Astrocyte of the spinal cord (primary cell): ENCODE results near the gene TRPC1.
"Not testable (repeated sequence)": the region's sequence is repeated elsewhere in the genome, so short reads cannot be mapped to it uniquely, and the experiment has no call there.

Experiments used
- DNase-seq: peaks from one replicate; pipeline ENCODE4 v3.0.0; 2011; ENCODE audit warnings: low read depth, low spot score
- H3K4me3 ChIP-seq: 2 replicates; pipeline ENCODE4 v1.5.1; 2011; ENCODE audit warnings: low read depth, mild to moderate bottlenecking, low read length, moderate library complexity
- in situ Hi-C: cut with HindIII; loops from 2 replicates; pipeline ENCODE4 v1.10.0; 2017; ENCODE audit warnings: low sequenced_read_pairs
- TF ChIP-seq, protein P1 (sequence below): IDR thresholded peaks from 2 replicates; pipeline ENCODE4 v1.5.1; 2012; ENCODE audit warnings: low read depth, mild to moderate bottlenecking, low read length, inconsistent platforms

The TRPC1 gene

DNA sequence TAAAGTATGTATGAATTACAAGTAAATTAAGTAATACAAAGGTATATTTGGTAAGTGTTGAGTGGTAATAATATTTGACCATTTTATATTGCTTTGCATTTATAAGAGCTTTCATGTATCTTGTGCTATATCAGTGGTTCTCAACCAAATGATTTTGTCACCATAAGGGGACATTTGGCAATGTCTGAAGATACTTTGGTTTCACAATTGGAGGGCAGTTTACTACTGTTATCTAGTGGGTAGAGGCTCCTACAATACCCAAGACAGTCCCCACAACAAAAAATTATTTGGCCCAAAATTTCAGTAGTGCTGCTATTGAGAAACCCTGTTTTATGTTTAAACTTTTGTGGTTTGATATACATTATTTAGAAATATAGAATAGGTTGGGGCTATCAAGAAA is 14.6 kb downstream of the TRPC1 start:
- no peak for DNase-seq
- TF ChIP-seq, protein P1, sequence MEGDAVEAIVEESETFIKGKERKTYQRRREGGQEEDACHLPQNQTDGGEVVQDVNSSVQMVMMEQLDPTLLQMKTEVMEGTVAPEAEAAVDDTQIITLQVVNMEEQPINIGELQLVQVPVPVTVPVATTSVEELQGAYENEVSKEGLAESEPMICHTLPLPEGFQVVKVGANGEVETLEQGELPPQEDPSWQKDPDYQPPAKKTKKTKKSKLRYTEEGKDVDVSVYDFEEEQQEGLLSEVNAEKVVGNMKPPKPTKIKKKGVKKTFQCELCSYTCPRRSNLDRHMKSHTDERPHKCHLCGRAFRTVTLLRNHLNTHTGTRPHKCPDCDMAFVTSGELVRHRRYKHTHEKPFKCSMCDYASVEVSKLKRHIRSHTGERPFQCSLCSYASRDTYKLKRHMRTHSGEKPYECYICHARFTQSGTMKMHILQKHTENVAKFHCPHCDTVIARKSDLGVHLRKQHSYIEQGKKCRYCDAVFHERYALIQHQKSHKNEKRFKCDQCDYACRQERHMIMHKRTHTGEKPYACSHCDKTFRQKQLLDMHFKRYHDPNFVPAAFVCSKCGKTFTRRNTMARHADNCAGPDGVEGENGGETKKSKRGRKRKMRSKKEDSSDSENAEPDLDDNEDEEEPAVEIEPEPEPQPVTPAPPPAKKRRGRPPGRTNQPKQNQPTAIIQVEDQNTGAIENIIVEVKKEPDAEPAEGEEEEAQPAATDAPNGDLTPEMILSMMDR: no peak
- in situ Hi-C loops: no loop called here
- no peak overlapping the region for H3K4me3 ChIP-seq

DNA sequence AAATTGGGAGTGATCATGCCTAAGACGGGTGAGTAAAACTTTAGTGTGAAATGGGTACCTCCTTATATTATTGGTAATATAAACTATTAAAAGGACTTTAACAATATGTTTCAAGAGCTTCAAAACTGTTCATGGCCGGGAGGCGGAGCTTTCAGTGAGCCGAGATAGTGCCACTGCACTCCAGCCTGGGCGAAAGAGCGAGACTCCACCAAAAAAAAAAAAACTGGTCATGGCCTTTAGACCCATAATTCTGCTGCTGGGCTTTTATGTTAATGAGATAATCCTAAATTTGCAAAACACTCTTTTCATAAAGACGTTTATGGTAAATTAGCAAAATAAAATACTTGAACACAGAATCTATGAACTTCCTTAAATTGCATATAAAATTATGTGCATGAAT is 22.8 kb downstream of the TRPC1 start:
- TF ChIP-seq, protein P1: no peak

DNA sequence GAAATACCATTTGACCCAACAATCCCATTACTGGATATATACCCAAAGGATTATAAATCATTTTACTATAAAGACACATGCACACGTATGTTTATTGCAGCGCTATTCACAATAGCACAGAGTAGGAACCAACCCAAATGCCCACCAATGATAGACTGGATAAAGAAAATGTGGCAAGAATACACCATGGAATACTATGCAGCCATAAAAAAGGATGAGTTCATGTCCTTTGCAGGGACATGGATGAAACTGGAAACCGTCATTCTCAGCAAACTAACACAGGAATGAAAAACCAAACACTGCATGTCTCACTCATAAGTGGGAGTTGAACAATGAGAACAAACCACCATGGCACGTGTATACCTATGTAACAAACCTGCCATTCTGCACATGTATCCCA is 26.7 kb downstream of the TRPC1 start:
- in situ Hi-C loops, H3K4me3 ChIP-seq, DNase-seq: not testable (repeated sequence)

More for the DNA sequence above, 22.8 kb downstream of the TRPC1 start:
- no peak for DNase-seq
- in situ Hi-C loops: no loop called here
- no peak overlapping the region for H3K4me3 ChIP-seq

DNA sequence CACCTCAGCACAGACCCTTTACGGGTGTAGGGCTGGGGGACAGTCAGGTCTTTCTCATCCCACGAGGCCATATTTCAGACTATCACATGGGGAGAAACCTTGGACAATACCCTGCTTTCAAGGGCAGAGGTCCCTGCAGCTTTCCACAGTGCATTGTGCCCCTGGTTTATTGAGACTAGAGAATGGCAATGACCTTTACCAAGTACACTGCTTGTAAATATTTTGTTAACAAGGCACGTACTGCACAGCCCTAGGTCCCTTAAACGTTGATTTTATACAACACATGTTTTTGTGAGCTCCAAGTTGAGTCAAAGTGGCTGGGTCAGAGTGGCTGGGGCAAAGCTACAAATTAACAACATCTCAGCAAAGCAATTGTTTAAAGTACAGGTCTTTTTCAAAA is 28.8 kb downstream of the TRPC1 start:
- in situ Hi-C loops, H3K4me3 ChIP-seq, DNase-seq: not testable (repeated sequence)

DNA sequence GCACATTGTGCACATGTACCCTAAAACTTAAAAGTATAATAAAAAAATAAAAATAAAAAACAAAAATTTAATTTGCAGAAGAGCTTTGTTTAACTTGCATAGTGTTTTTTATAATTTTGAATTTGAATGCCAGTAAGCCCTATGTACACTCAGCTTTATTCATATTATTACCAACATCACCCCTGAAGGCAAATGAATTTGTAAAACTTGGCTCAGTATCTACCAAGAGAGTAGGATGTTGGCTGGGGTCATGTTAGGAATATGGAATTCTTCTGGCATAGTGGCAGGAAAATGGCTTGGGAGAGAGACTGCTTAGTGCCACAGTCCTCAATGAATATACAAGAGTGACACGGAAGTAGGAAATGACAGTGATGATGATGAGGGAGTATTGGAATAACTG is 30.7 kb downstream of the TRPC1 start:
- in situ Hi-C loops: no loop called here
- TF ChIP-seq, protein P1: no peak
- DNase-seq: no peak
- H3K4me3 ChIP-seq: no peak overlapping the region

DNA sequence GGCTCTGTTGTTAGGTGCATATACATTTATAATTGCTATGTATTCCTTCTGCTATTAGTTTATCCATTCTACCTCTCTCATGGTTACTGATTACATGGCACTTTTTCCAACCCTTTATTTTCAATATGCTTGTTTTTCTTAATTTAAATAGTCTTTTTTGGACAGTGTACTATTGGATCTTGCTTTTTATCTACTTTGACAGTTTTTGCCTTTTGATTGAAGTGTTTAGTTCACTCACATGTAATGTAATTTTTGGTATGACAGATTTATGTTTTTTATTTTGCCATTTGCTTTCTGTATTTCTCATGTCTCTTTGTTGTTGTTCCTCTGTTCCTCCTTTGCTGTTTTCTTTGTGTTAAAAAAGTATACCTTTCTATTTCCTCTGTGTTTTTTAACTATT is 44.5 kb downstream of the TRPC1 start:
- in situ Hi-C loops: no loop called here
- DNase-seq: no peak
- no peak overlapping the region for H3K4me3 ChIP-seq
- TF ChIP-seq, protein P1: no peak

DNA sequence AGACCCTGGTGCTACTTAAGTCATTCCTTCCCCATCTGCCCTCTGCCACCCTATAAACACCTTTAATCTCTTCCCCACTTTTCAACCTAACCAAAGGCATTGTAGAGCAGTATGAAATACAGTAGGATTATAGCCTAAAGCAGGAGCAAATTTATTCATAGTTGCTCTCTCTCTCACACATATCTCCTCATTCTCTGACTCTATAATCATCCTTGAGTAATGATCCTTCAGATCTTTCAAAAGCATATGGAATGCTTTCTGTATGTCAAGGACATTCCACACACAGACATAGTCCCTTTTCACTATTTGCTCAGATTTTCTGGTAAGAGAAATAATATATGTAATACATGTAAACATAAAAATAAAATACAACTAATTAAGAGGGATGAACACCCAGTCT is 54.1 kb downstream of the TRPC1 start:
- in situ Hi-C loops: no loop called here
- TF ChIP-seq, protein P1: no peak
- no peak overlapping the region for H3K4me3 ChIP-seq
- DNase-seq: no peak

DNA sequence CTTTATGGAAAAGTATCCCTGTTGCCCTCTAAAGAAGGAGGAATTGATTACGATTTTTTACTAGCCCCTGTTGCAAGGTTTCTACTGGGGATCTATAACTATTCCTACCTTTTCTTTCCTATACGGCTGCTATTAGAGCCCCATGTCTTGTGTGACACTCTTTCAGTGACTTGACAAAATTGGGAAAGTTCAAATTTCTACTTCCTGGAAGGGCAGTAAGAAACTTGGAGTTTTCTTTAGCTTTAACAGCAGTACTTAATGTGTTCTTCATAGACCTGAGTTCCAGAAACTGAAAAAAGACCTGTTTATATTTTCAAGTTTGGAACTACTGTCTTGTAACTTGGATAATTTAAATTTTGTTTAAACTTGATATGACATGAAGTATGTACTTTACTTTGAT is 54.7 kb downstream of the TRPC1 start:
- in situ Hi-C loops: no loop called here

More for the DNA sequence above, 54.7 kb downstream of the TRPC1 start:
- H3K4me3 ChIP-seq: no peak overlapping the region
- TF ChIP-seq, protein P1: no peak
- DNase-seq: no peak
